ENCODE results near the gene XCR1. TPM values are rescaled to one million over a fixed set of nuclear protein-coding genes. Genes with fewer than 3 reads are reported as not detected.

XCR1 gene
- total RNA-seq, 2 experiments from 2014 or later = not detected

DNA sequence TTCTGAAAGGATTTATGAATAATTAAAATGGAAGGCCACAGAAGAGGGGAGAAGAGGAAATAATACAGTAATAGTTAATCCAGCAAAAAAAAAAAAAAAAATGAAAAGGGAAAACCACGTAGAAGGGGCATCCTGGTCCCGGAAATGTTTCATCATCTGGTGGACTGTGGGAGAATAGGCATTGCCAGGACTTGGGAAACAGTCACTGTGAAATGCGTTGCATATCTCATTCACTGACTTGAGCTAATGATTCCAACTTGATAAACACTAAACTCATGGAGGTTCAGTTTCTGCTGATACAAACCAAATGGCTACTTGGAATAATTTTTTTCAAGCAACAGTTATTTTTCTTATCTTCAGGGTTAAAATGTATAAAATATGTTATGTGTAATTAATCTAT is 3.2 kb downstream of the XCR1 start:
- H3K4me1 ChIP-seq (ENCODE audit: insufficient read depth, low read length, poor library complexity, severe bottlenecking) = no peaks in the 10 kb centered on the region
- H4K20me1 ChIP-seq (ENCODE audit: insufficient read depth, low read length) = no peaks in the 10 kb centered on the region
- peaks cover 11% of the 10 kb centered on the region for H3K9me3 ChIP-seq (ENCODE audit: low read length)
- no peak overlapping the region for H3K4me3 ChIP-seq (ENCODE audit: low read depth, low read length, poor library complexity, severe bottlenecking)
- CTCF ChIA-PET (ENCODE audit: unreplicated experiment) = no interaction called here
- no peaks in the 10 kb centered on the region for H3K36me3 ChIP-seq (ENCODE audit: insufficient read depth, low read length)
- DNase-seq (ENCODE audit: low spot score) = no peak
- POLR2A ChIA-PET = interaction anchor here (0.7 kb wide), 1 partner anchor 198 kb away, joined by 3 read pairs; no protein-coding TSS in a partner anchor
- BruUV-seq (replicated peaks) = no TSS peak
- no peak for TF ChIP-seq EZH2phosphoT487 (IDR thresholded peaks at IDR 0.05; ENCODE audit: borderline replicate concordance, low read depth, low read length)
- TF ChIP-seq, protein P1, sequence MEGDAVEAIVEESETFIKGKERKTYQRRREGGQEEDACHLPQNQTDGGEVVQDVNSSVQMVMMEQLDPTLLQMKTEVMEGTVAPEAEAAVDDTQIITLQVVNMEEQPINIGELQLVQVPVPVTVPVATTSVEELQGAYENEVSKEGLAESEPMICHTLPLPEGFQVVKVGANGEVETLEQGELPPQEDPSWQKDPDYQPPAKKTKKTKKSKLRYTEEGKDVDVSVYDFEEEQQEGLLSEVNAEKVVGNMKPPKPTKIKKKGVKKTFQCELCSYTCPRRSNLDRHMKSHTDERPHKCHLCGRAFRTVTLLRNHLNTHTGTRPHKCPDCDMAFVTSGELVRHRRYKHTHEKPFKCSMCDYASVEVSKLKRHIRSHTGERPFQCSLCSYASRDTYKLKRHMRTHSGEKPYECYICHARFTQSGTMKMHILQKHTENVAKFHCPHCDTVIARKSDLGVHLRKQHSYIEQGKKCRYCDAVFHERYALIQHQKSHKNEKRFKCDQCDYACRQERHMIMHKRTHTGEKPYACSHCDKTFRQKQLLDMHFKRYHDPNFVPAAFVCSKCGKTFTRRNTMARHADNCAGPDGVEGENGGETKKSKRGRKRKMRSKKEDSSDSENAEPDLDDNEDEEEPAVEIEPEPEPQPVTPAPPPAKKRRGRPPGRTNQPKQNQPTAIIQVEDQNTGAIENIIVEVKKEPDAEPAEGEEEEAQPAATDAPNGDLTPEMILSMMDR (conservative IDR thresholded peaks at IDR 0.05; ENCODE audit: low read length) = no peak
- no peak overlapping the region for H2AFZ ChIP-seq (ENCODE audit: low read length)
- H3K27ac ChIP-seq (ENCODE audit: low read depth, low read length, poor library complexity, severe bottlenecking) = no peak overlapping the region
- H3K79me2 ChIP-seq (ENCODE audit: insufficient read depth, low read depth, low read length) = no peaks in the 10 kb centered on the region
- intact Hi-C loops (cut with micrococcal nuclease; ENCODE audit: unreplicated experiment) = no loop called here
- no peak overlapping the region for H3K4me2 ChIP-seq (ENCODE audit: low read length)
- H3K9me2 ChIP-seq (ENCODE audit: insufficient read depth, low read length) = no peaks in the 10 kb centered on the region

- TF ChIP-seq EZH2phosphoT487 (IDR thresholded peaks at IDR 0.05; ENCODE audit: borderline replicate concordance, low read depth, low read length) = no peak
- TF ChIP-seq, protein P1 (conservative IDR thresholded peaks at IDR 0.05; ENCODE audit: low read length) = no peak
- CTCF ChIA-PET (ENCODE audit: unreplicated experiment) = no interaction called here
These were observed 4.1 kb downstream of the XCR1 start for GRCh38 chr3:46022909-46023785.

GRCh38 chr3:46021516-46021915 is 5.8 kb downstream of the XCR1 start:
- ChIA-PET CTCF (ENCODE audit: unreplicated experiment) (no interaction called here), POLR2A (no interaction called here)
- no peak overlapping the region for H3K4me3 ChIP-seq (ENCODE audit: low read depth, low read length, poor library complexity, severe bottlenecking)
- no peaks in the 10 kb centered on the region for H3K36me3 ChIP-seq (ENCODE audit: insufficient read depth, low read length)
- intact Hi-C loops (cut with micrococcal nuclease; ENCODE audit: unreplicated experiment) = no loop called here
- no peak overlapping the region for H2AFZ ChIP-seq (ENCODE audit: low read length)
- no peaks in the 10 kb centered on the region for H3K4me1 ChIP-seq (ENCODE audit: insufficient read depth, low read length, poor library complexity, severe bottlenecking)
- H3K9me2 ChIP-seq (ENCODE audit: insufficient read depth, low read length) = no peaks in the 10 kb centered on the region
- H4K20me1 ChIP-seq (ENCODE audit: insufficient read depth, low read length) = no peaks in the 10 kb centered on the region
- no peak overlapping the region for H3K4me2 ChIP-seq (ENCODE audit: low read length)
- TF ChIP-seq, protein P1 (conservative IDR thresholded peaks at IDR 0.05; ENCODE audit: low read length) = no peak
- TF ChIP-seq EZH2phosphoT487 (IDR thresholded peaks at IDR 0.05; ENCODE audit: borderline replicate concordance, low read depth, low read length) = no peak
- H3K9me3 ChIP-seq (ENCODE audit: low read length) = no peaks in the 10 kb centered on the region
- BruUV-seq (replicated peaks) = no TSS peak
- H3K27ac ChIP-seq (ENCODE audit: low read depth, low read length, poor library complexity, severe bottlenecking) = no peak overlapping the region
- DNase-seq (ENCODE audit: low spot score) = no peak
- H3K79me2 ChIP-seq (ENCODE audit: insufficient read depth, low read depth, low read length) = no peaks in the 10 kb centered on the region

More at GRCh38 chr3:46022909-46023785, 4.1 kb downstream of the XCR1 start:
- no TSS peak for BruUV-seq (replicated peaks)
- intact Hi-C loops (cut with micrococcal nuclease; ENCODE audit: unreplicated experiment) = no loop called here
- no peaks in the 10 kb centered on the region for H3K36me3 ChIP-seq (ENCODE audit: insufficient read depth, low read length)
- no peak overlapping the region for H3K4me3 ChIP-seq (ENCODE audit: low read depth, low read length, poor library complexity, severe bottlenecking)
- H3K79me2 ChIP-seq (ENCODE audit: insufficient read depth, low read depth, low read length) = no peaks in the 10 kb centered on the region
- H3K9me2 ChIP-seq (ENCODE audit: insufficient read depth, low read length) = no peaks in the 10 kb centered on the region
- no peak overlapping the region for H3K27ac ChIP-seq (ENCODE audit: low read depth, low read length, poor library complexity, severe bottlenecking)
- no peaks in the 10 kb centered on the region for H3K4me1 ChIP-seq (ENCODE audit: insufficient read depth, low read length, poor library complexity, severe bottlenecking)
- peaks cover 6% of the 10 kb centered on the region for H3K9me3 ChIP-seq (ENCODE audit: low read length)
- no peak for DNase-seq (ENCODE audit: low spot score)
- H4K20me1 ChIP-seq (ENCODE audit: insufficient read depth, low read length) = no peaks in the 10 kb centered on the region
- H3K4me2 ChIP-seq (ENCODE audit: low read length) = no peak overlapping the region
- POLR2A ChIA-PET = interaction anchor here (0.6 kb wide), 1 partner anchor 56 kb away, joined by 3 read pairs; no protein-coding TSS in a partner anchor
- no peak overlapping the region for H2AFZ ChIP-seq (ENCODE audit: low read length)
